HG03439 (cell line): ENCODE results near the gene CACNA1C.

ENCODE experiments used
- ATAC-seq: cut with Tn5 transposase; IDR thresholded peaks from one replicate; pipeline ENCODE4 v1.9.1; 2021; ENCODE audit warnings: mild to moderate bottlenecking, moderate library complexity; ENCODE audit not compliant: unreplicated experiment

CACNA1C gene

GRCh38 chr12:2422591-2422990 is 369.8 kb downstream of the CACNA1C start:
- ATAC-seq: no peak

GRCh38 chr12:2429032-2429431 is 376.2 kb downstream of the CACNA1C start:
- ATAC-seq: no peak

GRCh38 chr12:2431810-2432209 is 379.0 kb downstream of the CACNA1C start:
- ATAC-seq: no peak

- ATAC-seq: no peak
Observed at GRCh38 chr12:2432856-2433255, 380.1 kb downstream of the CACNA1C start.

GRCh38 chr12:2435511-2435910 is 382.7 kb downstream of the CACNA1C start:
- ATAC-seq: no peak

GRCh38 chr12:2439332-2440100 is 386.7 kb downstream of the CACNA1C start:
- ATAC-seq: no peak

GRCh38 chr12:2443776-2444175 is 391.0 kb downstream of the CACNA1C start:
- no peak for ATAC-seq

GRCh38 chr12:2445968-2446367 is 393.2 kb downstream of the CACNA1C start:
- no peak for ATAC-seq

GRCh38 chr12:2447861-2448260 is 395.1 kb downstream of the CACNA1C start:
- no peak for ATAC-seq

GRCh38 chr12:2449586-2449985 is 396.8 kb downstream of the CACNA1C start:
- no peak for ATAC-seq

GRCh38 chr12:2450553-2450952 is 397.8 kb downstream of the CACNA1C start:
- ATAC-seq: no peak

GRCh38 chr12:2451025-2451424 is 398.2 kb downstream of the CACNA1C start:
- no peak for ATAC-seq

- ATAC-seq: no peak
Observed at GRCh38 chr12:2451497-2451896, 398.7 kb downstream of the CACNA1C start.

GRCh38 chr12:2453076-2453760 is 400.4 kb downstream of the CACNA1C start:
- no peak for ATAC-seq

- no peak for ATAC-seq
Observed at GRCh38 chr12:2453761-2454090, 400.9 kb downstream of the CACNA1C start.

- ATAC-seq: no peak
Observed at GRCh38 chr12:2454601-2455177, 401.9 kb downstream of the CACNA1C start.

- ATAC-seq: no peak
Observed at GRCh38 chr12:2455410-2455809, 402.6 kb downstream of the CACNA1C start.

- no peak for ATAC-seq
Observed at GRCh38 chr12:2456122-2456812, 403.5 kb downstream of the CACNA1C start.

- no peak for ATAC-seq
Observed at GRCh38 chr12:2456813-2457186, 404.0 kb downstream of the CACNA1C start.

- ATAC-seq: no peak
Observed at GRCh38 chr12:2457215-2457932, 404.6 kb downstream of the CACNA1C start.

- no peak for ATAC-seq
Observed at GRCh38 chr12:2457933-2458414, 405.2 kb downstream of the CACNA1C start.
